ENCODE measurements around the gene DOCK10. TPM values are rescaled to one million over a fixed set of nuclear protein-coding genes. Genes with fewer than 3 reads are reported as not detected.

Gene DOCK10
- total RNA-seq, 1 donor from 2014 or later: 6.0 TPM

- ATAC-seq (no peak), DNase-seq (ENCODE audit: low spot score) (no peak)
These were observed 244.1 kb downstream of the DOCK10 start for GRCh38 chr2:224798180-224798579.

DNA sequence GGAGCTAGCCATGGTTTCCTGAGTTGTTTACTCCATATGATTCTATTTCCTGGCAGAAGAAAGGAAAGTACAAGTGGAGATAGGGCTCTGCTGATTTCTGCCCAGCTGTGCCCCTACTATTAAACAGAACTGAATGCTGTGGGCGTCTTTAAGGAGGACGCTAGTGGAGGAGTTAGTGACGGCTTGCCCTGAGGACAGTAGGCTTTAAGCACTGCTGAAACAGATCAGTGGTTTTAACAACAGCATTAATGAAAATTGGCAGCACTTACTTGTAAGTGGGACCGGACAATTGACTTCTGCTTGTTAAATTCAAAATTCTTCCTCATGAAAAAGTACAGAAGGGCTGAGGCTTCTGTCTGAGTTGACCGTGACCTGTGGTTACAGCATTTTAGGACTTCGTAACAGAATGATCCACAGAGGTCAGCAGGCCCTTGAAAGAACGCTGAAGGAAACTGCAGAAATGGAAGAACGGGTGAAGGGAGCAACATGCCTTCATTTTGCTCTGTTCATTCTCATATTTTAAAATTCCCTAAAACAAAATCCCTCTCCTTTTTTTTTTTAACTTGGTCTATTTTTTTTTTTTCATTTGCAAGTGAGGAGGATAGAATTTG is 245.5 kb downstream of the DOCK10 start:
- ATAC-seq (no peak), DNase-seq (ENCODE audit: low spot score) (no peak)

- DNase-seq (ENCODE audit: low spot score) (no peak), ATAC-seq (no peak)
These were observed 248.3 kb downstream of the DOCK10 start for GRCh38 chr2:224793946-224794345.

DNA sequence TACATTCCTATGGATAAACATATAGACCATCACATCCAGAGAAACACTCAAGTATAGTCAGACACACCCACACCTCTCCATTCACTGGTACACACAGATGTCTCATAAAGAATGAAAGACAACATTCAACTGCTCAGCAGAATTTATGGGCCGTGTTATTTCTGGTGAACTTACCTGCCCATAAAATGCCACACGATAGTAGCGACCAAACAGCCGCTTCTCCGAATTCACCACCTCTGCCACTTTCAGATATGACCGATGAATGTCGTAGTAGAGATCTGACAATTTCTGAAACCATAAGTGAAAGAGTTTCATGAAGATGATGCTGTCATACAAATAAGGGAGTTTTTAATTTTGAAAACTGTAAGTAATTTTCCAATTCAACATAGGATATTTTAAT is 255.4 kb downstream of the DOCK10 start:
- DNase-seq (ENCODE audit: low spot score): no peak
- no peak for ATAC-seq

- ATAC-seq (peak; percentile 67), DNase-seq (ENCODE audit: low spot score) (no peak)
These were observed 260.9 kb downstream of the DOCK10 start for GRCh38 chr2:224781400-224781799.

GRCh38 chr2:224780823-224781222 is 261.4 kb downstream of the DOCK10 start:
- ATAC-seq (no peak), DNase-seq (ENCODE audit: low spot score) (no peak)

DNA sequence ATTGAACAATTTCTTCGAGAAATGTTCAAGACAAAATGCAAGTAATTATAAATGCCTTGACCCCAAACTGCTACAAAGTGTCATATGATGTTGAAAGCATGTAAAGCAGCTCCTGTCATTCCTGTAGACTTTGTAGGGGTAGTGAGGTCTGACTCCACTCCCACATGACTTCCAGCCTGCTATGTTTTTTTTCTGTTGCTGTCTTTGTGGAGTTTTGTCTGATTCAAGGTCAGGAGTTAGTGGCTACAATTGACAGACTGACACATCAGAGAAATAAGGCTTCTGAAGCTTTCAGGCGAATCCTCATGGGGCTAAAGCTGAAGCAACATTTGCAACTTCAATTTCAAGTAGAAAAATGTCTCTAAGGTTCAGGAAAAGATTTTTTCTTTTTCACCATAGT is 262.2 kb downstream of the DOCK10 start:
- no peak for ATAC-seq
- DNase-seq (ENCODE audit: low spot score): no peak

DNA sequence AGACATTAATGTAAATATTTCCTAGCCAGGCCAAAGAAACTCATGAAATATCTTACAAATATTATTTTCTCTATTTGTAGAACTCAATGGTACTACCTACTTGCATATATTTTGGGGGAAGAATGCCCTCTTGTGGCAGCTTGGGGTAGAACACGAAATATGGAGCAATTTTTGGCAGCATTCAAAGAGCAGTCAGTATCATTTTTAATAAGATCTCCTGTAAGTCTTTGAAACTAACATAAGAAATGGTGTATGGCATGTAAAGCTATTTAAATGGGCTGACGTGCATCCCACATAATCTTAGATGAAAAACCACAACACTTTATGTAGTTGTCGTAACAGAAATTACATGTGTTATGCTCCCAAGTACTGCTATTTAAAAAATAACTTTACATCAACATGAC is 263.8 kb downstream of the DOCK10 start:
- peak; percentile 79 for ATAC-seq
- DNase-seq (ENCODE audit: low spot score): no peak

- ATAC-seq: no peak
- DNase-seq (ENCODE audit: low spot score): no peak
These were observed 264.7 kb downstream of the DOCK10 start for GRCh38 chr2:224777559-224777930.

DNA sequence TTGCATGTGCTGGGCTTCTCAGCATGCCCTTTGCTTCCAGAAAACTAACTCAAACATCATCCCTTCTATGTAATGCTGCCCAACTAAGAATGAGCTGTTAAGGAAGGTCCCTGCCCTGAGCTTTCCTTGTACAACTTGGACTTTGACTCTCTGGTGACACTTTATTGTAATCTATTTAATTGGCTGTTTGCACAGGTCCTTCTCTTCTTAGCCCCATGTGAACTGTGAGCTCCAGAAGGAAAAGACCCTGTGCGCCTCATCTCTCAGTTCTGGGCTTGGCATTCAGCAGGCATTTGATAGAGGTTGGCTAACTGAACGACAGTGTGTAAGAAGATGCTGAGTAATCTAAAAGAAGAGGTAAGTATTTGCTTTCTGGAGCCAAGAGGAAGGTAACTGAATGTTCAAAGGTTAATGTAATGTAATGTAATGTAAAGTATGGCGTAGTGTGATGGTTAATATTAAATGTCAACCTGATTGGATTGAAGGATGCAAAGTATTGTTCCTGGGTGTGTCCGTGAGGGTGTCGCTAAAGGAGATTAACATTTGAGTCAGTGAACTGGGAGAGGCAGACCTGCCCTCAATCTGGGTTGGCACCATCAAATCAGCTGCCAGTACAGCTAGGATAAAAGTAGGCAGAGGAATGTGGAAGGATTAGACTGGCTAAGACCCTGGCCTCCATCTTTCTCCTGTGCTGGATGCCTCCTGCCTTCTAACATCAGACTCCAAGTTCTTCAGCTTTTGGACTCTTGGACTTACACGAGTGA is 265.3 kb downstream of the DOCK10 start:
- ATAC-seq (no peak), DNase-seq (ENCODE audit: low spot score) (no peak)

DNA sequence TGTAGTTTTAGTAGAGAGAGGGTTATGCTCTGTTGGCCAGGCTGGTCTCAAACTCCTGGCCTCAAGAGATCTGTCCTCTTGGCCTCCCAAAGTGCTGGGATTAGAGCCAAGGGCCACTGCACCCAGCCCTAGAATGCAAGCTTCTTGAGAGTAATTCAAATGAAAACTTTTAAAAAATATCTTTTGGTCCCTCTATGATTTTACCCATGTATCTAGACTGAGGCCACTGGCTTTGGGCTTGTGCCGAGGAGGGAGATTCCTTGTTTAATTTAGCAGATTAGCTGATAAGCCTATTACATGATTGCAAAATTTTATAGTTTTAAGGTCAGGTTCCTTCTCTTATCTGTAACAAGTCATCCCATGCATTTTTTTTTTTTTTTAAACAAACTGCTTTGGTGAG is 266.6 kb downstream of the DOCK10 start:
- peak; percentile 90 for ATAC-seq
- DNase-seq (ENCODE audit: low spot score): peak; percentile 57

DNA sequence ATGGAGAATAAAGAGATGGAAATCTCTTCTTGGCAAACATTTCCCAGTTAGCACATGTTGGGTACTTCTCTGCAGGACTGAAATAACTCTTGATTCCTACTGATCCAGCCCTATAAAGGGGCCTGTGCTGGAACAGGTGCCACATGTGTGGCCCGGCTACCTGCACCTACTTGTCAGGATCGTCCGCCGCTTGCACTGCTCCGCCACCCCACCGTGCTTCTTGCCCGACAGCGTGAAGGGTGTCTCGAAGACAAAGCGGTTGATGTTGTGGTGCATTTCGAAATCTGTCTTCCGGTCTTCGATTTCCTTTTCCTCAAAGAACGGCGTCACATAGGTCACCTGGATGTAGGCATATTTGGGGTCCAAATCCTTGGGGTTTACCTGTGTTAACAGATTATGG is 267.5 kb downstream of the DOCK10 start:
- ATAC-seq: no peak
- no peak for DNase-seq (ENCODE audit: low spot score)

DNA sequence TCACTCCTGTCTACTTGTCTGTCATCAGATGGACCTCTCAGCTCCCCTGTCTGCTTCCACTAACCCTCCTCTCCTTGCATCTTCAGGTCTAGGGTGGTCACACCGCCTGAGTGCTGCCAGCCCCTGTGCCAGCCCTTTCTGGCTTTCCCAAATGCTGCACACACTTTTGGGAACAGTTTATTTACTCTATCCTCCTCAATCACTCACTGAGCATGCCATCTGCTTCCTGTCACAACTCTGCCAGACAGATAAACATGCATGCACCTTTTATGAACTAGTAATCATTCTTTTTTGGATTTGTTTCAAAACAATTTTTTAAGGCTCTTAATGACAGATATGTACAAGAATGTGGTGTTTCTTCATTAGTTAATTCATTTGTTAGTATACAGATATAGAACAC is 269.8 kb downstream of the DOCK10 start:
- no peak for DNase-seq (ENCODE audit: low spot score)
- no peak for ATAC-seq

- no peak for DNase-seq (ENCODE audit: low spot score)
- no peak for ATAC-seq
These were observed 272.8 kb downstream of the DOCK10 start for GRCh38 chr2:224769489-224769888.

DNA sequence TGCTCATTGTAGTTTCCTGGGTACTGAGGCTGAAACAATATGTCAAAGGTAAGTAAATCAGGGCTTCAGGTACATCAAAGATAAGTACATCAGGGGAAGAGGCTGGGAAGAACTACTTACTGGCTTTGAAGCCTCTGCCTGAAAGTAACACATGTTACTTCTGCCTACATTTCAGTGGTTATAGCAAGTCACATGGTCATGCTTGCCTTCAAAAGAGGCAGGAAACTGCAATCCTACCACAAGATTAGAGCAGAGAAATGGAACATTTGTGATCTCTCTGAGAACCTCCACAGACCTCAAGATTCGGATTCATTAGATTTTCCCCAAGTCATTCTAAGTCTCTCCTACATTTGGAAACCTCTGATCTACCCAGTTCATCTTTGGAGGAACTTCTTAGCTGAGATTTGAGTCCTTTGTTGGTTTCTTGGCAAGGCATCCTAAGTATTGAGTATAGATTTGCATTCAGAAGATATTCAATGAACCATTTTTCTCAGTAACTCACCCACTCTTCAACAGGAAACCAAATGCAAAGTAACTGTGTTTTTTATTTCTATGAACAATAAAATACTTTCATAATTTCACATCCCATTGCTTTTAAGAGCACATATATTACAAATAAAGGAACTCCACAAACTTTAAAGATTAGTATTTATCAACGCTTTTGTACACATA is 277.6 kb downstream of the DOCK10 start:
- DNase-seq (ENCODE audit: low spot score) (no peak), ATAC-seq (no peak)

- DNase-seq (ENCODE audit: low spot score): no peak
- no peak for ATAC-seq
These were observed 284.2 kb downstream of the DOCK10 start for GRCh38 chr2:224757934-224758548.

DNA sequence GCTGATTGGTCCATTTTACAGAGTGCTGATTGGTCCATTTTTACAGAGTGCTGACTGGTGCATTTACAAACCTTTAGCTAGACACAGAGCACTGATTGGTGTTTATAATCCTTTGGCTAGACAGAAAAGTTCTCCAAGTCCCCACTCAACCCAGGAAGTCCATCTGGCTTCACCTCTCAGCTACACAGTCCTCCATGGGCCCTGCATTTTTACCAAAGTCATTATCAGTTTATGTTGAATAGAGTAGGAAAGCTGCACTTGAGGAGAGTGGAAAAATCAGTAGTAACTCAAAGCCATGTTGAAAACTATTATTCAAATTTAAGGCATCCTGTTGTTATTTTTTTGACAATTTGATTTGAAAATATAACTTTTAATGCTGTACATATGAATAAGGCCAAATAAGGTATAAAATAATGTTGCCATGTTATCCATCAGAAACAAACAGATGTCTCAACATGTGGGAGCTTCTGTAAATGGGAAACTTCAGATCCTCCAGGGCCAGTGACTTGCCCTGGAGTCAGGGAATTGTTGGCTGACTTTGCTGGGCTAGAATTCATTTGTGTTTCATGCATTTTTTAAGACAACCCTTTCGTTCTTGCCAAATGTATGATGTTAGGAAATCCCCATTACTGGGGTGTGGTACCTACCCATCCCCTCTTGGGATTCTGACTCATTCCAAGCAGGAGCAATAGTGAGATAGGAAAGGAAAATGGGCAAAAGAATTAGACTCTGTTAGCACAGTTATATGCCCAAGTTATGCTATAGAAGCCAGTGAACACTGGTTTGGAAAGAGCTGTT is 288.3 kb downstream of the DOCK10 start:
- ATAC-seq (no peak), DNase-seq (ENCODE audit: low spot score) (no peak)

GRCh38 chr2:224751996-224752698 is 290.1 kb downstream of the DOCK10 start:
- ATAC-seq (no peak), DNase-seq (ENCODE audit: low spot score) (no peak)

GRCh38 chr2:224749136-224749535 is 293.1 kb downstream of the DOCK10 start:
- DNase-seq (ENCODE audit: low spot score) (no peak), ATAC-seq (peak; percentile 77)

GRCh38 chr2:224747765-224748164 is 294.5 kb downstream of the DOCK10 start:
- ATAC-seq (no peak), DNase-seq (ENCODE audit: low spot score) (no peak)

Measured in left lobe of liver (tissue), 2 donors.